Daoy (cell line): ENCODE results near the gene RICTOR. TPM values are rescaled to one million over a fixed set of nuclear protein-coding genes. Genes with fewer than 3 reads are reported as not detected.
"Not testable (repeated sequence)": the region's sequence is repeated elsewhere in the genome, so short reads cannot be mapped to it uniquely, and the experiment has no call there.

ENCODE experiments used
- DNase-seq: peaks from one replicate; pipeline ENCODE4 v3.0.0-alpha.2; 2015; ENCODE audit warnings: low read depth
- total RNA-seq: library from RNA; depleted of rRNA; stranded (reverse); fragments of >200 nt; shearing (Covaris generic); gene quantifications from 2 replicates; pipeline ENCODE4 v1.2.3, GENCODE V29; 2014

RICTOR gene
- total RNA-seq, 1 experiment from 2014 or later = 13.1 TPM

DNA sequence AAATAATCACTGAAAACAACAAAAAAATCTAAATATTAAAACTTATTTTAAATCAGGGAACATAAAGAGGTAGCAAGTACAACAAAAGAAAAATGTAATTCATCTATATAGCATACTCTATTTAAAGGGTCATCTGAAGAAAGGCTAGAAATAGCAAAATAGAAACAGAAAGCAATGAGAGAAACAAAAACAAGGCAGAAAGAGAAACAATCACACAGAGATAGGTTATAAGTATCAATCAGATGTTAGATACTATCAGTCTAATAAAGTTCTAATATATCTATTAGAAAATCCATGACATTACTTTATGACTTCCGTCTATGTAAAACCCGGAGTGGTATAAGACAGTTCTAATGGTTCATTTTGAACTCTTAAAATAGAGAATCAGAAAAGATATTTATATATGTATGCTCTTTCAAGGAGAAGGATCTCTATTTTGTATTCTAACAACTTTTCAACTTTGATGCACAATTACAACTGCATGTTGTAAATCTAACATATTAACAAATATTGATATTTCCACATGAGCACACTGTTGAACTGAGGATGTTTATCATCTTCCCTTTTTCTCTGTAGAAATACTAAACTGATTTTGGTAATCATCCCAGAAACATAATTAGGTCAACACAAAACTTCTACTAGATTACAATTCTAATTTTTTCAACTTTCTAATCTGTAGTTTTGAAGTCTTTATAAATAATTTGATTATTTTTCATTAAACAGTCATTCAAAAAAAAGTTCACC, 15.8 kb downstream of the RICTOR start:
- no peak for DNase-seq

DNA sequence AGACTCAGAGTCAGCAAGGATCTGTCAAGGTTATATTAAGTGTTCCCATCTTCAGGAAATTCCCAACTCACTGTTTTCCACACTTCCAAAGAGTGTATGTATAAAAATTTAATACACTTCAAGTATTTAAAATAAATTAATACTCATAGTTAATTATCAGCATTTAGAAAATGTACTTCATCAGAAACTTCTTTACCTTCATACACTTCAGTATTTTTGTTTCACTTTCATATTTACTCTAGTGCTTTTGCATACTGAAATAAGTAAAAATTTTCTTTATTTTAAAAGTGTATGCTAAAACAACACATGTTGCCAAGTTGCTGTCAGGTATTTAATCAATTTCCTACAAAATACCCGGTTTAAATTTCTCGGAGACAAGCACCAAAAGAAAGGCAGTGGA, 16.5 kb downstream of the RICTOR start:
- DNase-seq = no peak

DNA sequence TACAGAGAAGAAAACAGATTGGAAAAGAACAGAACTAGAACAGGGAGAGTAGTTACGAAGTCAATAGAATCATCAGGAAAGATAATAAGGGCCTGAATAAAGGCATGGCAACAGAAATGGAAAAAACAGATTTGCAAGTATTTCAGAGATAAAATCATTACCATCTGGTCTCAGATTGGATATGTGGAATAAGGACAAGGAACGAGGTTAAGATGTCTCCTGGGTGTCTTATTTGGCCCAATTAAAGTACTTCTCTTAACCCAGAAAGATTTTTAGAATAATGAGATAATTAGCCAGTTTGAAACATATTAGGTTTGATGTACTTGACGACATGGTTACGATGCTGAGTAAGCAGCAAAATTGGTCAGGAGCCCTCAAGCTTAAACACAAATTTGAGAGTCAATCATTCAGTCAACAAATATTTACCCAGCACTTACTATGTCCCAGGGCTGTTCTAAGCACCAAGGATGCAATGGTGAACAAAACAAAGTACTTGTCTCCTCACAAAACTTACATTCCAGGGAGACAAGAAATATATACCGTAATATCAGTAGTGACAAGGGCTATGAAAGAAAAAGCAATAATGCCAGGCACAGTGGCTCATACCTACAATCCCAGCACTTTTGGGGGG, 18.3 kb downstream of the RICTOR start:
- DNase-seq = no peak

GRCh38 chr5:39055027-39055767, 19.0 kb downstream of the RICTOR start:
- no peak for DNase-seq

DNA sequence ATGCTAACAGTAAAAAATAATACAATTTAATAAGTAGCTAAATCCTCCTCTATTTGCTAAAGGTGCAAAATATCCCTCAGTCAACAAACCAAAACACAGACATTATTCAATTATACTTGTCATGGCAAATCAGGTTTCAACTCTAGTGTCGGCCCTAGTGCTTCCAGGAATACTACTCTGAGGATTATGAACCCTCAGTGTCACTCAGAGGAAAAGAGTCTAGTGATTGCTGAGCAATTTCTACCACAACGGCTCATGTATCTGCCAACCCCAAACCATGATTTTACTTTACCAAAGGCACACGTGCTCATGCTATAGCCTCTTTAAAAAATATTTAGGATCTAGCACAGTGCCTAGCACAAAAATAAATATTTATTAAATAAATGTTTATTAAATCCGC, 21.0 kb downstream of the RICTOR start:
- no peak for DNase-seq

- DNase-seq = no peak
Observed at GRCh38 chr5:39052141-39052540, 22.1 kb downstream of the RICTOR start.

- DNase-seq = no peak
Observed at GRCh38 chr5:39049315-39049714, 24.9 kb downstream of the RICTOR start.

DNA sequence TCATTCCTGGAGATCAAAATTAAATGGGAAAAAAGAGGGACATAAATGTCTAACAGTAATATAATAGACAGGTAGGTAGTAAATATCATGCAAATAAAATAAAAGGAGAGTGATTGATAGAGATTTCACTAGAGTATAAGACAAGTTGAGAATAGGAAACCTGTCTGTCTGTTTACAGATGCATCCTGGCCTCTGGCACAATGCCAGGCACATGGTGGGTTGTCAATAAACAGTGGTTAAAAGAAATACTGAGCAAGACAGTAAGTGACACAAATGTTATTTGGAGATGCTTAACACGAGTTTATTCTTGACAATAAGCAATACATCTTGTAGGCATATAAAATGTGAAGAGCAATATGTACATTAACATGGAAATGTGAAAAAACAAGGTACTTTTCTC, 33.3 kb downstream of the RICTOR start:
- DNase-seq = no peak

DNA sequence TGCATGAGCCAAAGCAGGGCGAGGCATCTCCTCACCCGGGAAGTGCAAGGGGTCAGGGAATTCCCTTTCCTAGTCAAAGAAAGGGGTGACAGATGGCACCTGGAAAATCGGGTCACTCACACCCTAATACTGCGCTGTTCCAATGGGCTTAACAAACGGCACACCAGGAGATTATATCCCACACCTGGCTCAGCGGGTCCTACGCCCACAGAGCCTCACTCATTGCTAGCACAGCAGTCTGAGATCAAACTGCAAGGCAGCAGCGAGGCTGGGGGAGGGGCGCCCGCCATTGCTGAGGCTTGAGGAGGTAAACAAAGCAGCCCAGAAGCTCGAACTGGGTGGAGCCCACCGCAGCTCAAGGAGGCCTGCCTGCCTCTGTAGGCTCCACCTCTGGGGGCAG, 39.7 kb downstream of the RICTOR start:
- not testable (repeated sequence) for DNase-seq

DNA sequence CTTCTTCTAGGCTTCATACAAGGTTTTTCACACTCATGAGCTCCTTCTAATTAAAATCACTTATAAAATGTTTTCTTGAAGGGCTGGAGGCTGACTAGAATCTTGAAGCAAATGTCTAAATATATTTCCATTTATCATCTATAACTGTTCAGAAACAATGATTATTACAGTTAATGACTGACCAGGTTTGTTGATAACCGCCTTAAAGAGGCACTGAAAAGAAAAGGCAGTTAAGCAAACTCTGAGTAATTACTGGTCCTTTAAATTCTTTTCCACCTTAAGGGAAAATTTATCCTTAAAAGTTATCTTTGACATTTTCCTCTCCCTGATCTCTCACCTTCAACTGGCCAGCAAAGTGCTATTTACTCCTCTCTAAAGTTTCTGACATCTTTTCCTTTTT, 43.2 kb downstream of the RICTOR start:
- no peak for DNase-seq

- DNase-seq = no peak
Observed at GRCh38 chr5:39025456-39025855, 48.7 kb downstream of the RICTOR start.

GRCh38 chr5:39024884-39025283, 49.3 kb downstream of the RICTOR start:
- no peak for DNase-seq

GRCh38 chr5:39024005-39024404, 50.2 kb downstream of the RICTOR start:
- DNase-seq = no peak

DNA sequence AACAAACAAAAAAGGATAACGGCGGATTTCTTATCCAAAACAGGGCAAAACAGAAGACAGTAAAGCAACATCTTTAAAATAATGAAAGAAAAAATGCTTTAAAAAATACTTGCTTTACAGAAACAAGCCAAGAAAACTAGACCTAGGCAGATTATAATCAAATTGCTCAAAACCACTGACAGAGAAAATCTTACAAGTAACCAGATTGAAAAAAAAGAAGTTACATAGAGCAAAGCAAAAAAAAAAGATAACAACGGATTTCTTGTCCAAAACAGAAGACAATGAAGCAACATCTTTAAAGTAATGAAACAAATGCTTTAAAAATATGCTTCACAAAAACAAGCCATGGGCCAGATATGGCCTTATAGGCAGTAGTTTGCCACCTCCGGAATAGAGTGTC, 51.1 kb downstream of the RICTOR start:
- DNase-seq = no peak

- DNase-seq = no peak
Observed at GRCh38 chr5:39022151-39022550, 52.0 kb downstream of the RICTOR start.

- no peak for DNase-seq
Observed at GRCh38 chr5:39021413-39021812, 52.8 kb downstream of the RICTOR start.

- no peak for DNase-seq
Observed at GRCh38 chr5:39020458-39020857, 53.7 kb downstream of the RICTOR start.

DNA sequence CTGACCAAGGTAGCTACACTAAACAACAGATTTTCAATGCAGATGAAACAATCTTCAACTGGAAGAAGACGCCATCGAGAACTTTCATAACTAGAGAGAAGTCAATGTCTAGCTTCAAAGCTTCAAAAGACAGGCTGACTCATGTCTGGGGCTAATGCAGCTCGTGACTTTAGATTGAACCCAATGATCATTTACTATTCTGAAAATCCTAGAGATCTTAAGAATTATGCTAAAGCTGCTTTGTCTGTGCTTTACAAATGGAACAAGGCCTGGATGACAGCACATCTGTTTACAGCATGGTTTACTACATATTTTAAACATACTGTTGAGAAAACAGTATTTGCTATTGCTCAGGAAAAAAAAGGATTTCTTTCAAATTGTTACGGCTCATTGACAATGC, 54.9 kb downstream of the RICTOR start:
- DNase-seq = no peak

DNA sequence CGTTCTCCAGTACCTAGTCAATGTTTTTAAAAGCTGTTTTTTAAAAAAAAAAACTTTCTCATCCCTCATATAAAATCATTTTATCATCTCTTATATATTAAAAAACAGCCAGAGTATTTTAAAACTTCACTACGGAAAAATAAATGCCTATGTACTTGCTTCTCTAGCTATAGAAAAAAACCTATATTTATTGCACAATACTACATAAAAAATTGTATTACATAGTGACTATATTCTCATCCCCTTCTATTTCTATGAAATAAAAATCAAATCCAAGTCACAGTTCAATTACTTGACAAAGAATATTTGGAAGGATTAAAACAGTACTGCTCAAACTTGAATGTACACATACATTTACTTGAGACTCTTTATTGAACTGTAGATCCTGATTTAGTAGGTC, 56.7 kb downstream of the RICTOR start:
- DNase-seq = no peak

DNA sequence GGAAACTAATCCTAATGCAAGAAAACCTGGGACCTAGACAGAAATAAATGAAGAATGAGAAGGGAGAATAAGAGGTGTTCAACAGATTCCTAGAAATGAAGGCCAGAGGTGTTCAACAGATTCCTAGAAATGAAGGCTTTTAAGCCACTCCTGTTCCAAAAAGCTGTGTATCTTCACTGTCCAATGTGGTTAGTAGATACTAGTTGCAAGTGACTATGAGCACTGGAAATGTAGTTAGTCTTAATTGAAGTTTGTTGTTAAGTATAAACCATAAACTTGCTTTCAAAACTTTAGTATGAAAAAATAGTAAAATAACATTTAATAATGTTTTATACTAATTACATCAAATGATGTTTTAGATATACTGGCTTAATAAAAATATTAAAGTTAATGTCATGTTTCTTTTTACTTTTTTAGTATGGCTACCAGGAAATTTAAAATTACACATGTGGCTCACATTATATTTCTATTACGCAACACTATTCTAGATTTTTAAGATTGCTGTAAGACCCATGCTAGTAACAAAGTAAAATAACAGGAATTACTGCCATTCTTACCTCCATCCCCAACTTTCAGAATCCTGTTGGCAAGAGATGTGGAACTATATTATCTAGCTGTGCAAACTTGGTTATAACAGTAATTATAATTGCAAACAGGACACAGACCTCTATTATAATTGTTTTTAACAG, 57.5 kb downstream of the RICTOR start:
- no peak for DNase-seq

DNA sequence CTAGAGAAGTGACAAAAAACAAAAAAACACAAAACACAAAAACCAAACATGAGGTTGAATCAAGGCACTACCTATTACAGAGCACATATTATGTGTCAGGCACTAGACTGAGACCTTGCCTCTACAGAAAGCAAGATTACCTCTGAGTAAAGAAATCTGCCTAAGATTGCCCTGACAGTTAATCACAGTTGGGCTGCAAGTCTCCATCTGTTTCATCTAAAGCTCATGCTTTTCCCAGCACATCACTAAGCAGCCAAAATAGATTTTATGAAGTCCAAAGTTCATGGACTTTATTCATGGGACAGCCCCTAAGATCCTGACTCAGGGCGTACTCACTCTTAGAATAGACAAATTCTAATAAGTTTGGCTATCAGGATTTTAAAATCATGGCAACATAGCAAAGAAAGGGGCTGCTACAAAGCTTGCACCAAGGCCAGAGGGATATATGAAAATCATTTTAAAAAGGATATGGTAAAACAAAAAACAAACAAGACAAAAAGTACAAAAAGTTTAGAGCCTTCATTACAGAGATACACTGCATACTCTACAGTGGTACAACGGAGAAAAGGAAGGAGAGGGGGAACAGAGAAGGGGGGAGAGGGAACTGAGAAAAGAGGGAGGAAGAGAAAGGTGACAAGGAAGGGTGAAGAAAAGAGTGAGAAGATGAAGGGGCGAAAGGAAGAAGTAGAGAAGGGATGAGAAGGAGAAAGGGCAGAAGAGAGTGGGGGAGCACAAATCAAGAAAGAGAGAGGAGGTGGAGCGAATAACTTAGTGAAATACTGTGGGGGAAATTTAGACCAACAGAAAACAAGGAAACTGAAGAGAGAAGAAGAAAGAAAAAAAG, 58.2 kb downstream of the RICTOR start:
- DNase-seq = peak; percentile 12
